Bronchial epithelial cell (primary cell): ENCODE results near the gene CISH. TPM values are rescaled to one million over a fixed set of nuclear protein-coding genes. Genes with fewer than 3 reads are reported as not detected.
A peak's percentile ranks its signal among the peaks of the same experiment; 100 is the strongest.

ENCODE experiments used
- DNase-seq: peaks from one replicate; pipeline ENCODE4 v3.0.0-alpha.2; 2010; ENCODE audit warnings: low read depth
- FAIRE-seq: peaks from 2 replicates; lab custom pipeline; 2011; peaks lifted over from hg19 to GRCh38; lab: Jason Lieb, UNC
- H3K27me3 ChIP-seq: 2 replicates; pipeline ENCODE4 v1.5.1; 2011; ENCODE audit warnings: low read length; ENCODE audit not compliant: control insufficient read depth, insufficient read depth
- H3K36me3 ChIP-seq: 2 replicates; pipeline ENCODE4 v1.5.1; 2011; ENCODE audit warnings: low read length; ENCODE audit not compliant: control insufficient read depth, insufficient read depth
- H3K4me3 ChIP-seq: 2 replicates; pipeline ENCODE4 v1.5.1; 2011; ENCODE audit warnings: mild to moderate bottlenecking, low read depth, low read length, control low read depth
- CTCF ChIP-seq: IDR thresholded peaks from 2 replicates; pipeline ENCODE4 v1.5.1; 2011; ENCODE audit warnings: mild to moderate bottlenecking, moderate library complexity, low read length, control low read depth, inconsistent platforms; ENCODE audit not compliant: insufficient read depth, severe bottlenecking
- total RNA-seq: library from RNA; depleted of rRNA; stranded (reverse); fragments of >200 nt; gene quantifications from 2 replicates; pipeline ENCODE4 v1.2.1, GENCODE V29; 2014

CISH gene
- total RNA-seq, 1 donor from 2014 or later = 0.26 TPM

DNA sequence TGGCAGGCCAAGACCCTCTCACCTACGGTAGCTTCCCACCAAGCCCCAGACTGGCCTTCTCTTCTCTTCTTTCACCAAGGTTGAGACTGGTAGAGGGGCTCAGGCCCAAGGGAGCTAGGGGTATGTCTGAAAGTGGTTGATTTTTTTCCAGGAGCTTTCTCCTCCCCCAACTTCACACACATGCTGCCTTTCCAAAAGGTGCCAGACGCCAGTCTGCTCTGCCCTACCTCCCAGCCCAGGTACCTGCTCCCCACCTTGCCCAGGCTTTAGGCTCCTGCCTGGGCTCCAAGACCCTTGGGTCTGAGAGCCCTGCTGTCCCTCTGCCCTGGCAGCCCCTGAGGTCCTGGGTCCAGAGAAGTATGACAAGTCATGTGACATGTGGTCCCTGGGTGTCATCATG is 33.8 kb upstream of the CISH start:
- Histone ChIP-seq H3K4me3 (no peak overlapping the region), H3K36me3 (peaks cover 27% of the 10 kb centered on the region), H3K27me3 (no peaks in the 10 kb centered on the region)
- no peak for DNase-seq
- no peak for TF ChIP-seq CTCF
- FAIRE-seq = no peak

- H3K27me3 ChIP-seq = no peaks in the 10 kb centered on the region
- FAIRE-seq (peak; percentile 7), DNase-seq (no peak)
- H3K4me3 ChIP-seq = no peak overlapping the region
- no peak for TF ChIP-seq CTCF
- peaks cover 27% of the 10 kb centered on the region for H3K36me3 ChIP-seq
Measured at GRCh38 chr3:50644561-50644960, 33.0 kb upstream of the CISH start.

DNA sequence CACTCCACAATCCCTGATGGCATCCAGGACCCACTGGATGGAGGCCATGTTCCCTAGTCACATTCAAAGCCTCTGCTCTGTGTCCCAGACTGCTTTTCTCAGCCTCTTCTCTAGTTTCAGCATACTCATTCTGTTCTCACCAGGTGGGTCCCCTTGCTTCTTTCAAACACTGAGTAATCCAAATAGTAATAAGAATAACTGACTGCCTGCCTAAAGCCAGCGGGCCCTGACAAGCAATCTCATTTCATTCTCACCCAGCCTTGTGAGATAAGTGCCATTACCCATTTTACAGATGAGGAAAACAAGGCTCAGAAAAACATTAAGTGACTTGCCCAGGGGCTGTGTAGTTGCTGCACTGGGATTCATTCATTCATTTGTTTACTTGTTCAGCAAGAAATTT is 30.8 kb upstream of the CISH start:
- H3K36me3 ChIP-seq = peaks cover 23% of the 10 kb centered on the region
- H3K27me3 ChIP-seq = no peaks in the 10 kb centered on the region
- FAIRE-seq (no peak), DNase-seq (no peak)
- TF ChIP-seq CTCF = no peak
- H3K4me3 ChIP-seq = no peak overlapping the region

- Histone ChIP-seq H3K27me3 (no peaks in the 10 kb centered on the region), H3K36me3 (peaks cover 12% of the 10 kb centered on the region), H3K4me3 (no peak overlapping the region)
- peak; percentile 69 for DNase-seq
- TF ChIP-seq CTCF = no peak
- FAIRE-seq = no peak
Measured at GRCh38 chr3:50639055-50639494, 27.5 kb upstream of the CISH start.

- FAIRE-seq (no peak), DNase-seq (no peak)
- H3K36me3 ChIP-seq = peaks cover 8% of the 10 kb centered on the region
Measured at GRCh38 chr3:50637945-50638344, 26.4 kb upstream of the CISH start.

More at GRCh38 chr3:50637945-50638344, 26.4 kb upstream of the CISH start:
- no peak for TF ChIP-seq CTCF
- Histone ChIP-seq H3K27me3 (no peaks in the 10 kb centered on the region), H3K4me3 (no peak overlapping the region)
